NCI-H2171 (cell line): ENCODE measurements around the gene FGA.

Source experiments
- DNase-seq: peaks from one replicate; lab custom pipeline; 2025; lab: John Stamatoyannopoulos, UW

The FGA gene

GRCh38 chr4:154590329-154591006 is at the start of gene FGA:
Gene FGA, minus strand, starts transcription at chr4:154590742. Its CDS starts 55 bp downstream, at chr4:154590687.
- DNase-seq: no peak

- no peak for DNase-seq
Measured at GRCh38 chr4:154634058-154634457, 43.5 kb upstream of the FGA start.

DNA sequence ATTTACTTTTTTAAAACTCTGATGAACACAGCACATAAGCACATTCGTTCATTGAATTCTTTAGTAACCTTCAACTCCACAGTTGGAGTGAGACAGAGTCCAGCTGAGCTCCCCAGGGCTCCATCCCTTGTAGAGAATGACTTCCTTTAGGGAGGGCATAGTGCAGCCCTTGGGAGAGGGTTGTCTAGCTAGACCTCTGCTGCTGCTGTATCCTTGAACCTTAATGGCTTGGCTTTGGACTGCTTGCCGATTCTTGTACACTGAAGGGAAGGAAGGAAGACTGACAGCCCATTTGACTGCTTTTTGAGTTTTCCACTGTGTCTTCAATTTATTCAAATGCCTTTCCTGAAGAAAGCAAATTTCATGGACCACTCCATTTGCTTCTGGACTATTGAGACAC is 41.3 kb upstream of the FGA start:
- no peak for DNase-seq

- no peak for DNase-seq
Measured at GRCh38 chr4:154630324-154630723, 39.8 kb upstream of the FGA start.

- DNase-seq: no peak
Measured at GRCh38 chr4:154626793-154627484, 36.4 kb upstream of the FGA start.

DNA sequence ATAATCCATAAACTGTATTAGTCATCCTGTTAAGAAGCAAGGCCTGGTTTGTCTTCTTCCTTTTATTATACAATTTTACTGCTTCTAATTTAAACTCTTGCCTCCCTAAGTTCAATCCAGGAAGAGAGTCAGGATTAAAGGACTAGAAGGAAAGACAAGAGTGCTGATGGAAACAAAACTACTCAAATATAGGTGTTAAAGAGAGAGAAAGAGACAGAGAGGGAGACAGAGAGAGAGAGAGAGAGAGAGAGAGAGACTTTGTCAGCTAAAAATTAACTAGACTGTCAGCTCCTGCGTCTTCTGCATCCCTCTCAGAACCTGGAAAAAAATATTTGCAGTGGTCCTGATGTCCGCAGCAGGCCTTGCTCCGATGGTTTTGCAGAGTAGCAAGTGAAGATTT is 35.4 kb upstream of the FGA start:
- no peak for DNase-seq

GRCh38 chr4:154623995-154624394 is 33.5 kb upstream of the FGA start:
- no peak for DNase-seq

DNA sequence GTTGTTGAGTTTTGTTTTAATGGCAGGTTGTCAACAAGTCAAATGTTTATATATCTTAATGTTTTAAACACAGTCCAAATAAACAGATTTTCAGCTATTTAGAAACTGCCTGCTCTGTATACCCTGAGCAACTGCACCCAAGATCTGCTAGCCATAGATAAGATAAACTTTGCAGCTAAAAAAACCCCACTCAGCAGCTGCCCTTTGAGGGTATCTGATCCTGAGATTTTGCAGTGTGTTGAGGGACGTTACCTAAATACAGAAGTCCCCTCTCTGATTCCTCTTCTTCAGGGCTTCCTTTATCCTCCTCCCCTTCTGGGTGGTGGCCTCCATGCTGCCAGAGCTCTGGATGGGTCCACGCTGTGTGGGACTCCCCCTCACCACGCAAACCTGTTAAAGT is 32.9 kb upstream of the FGA start:
- no peak for DNase-seq

GRCh38 chr4:154622598-154622997 is 32.1 kb upstream of the FGA start:
- DNase-seq: no peak

- DNase-seq: no peak
Measured at GRCh38 chr4:154620111-154620510, 29.6 kb upstream of the FGA start.

GRCh38 chr4:154618708-154619315 is 28.3 kb upstream of the FGA start:
- no peak for DNase-seq

DNA sequence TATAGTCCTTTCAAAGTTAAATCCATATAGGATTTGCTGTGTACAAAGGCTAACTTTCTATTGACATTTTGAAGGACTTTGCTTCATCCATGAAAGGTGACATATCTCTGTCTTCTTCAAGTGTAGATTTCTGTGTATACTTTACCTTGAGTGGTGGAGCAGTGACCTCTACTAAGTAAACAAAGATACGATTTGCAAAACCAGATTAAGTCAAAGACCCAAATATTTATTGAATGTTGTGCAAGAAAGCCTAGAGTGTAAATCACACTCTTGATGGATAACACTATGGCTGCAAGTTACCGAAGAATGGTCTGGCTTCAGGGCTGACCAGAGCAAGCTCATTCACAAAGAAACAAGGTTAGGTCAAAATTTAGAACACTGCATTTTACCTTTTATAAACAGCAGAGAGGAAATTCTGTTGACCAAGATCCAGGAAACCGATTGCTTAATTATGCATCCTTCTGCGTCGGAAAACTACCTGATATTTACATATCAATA is 27.3 kb upstream of the FGA start:
- no peak for DNase-seq

GRCh38 chr4:154616731-154617130 is 26.2 kb upstream of the FGA start:
- no peak for DNase-seq

GRCh38 chr4:154616287-154616686 is 25.7 kb upstream of the FGA start:
- no peak for DNase-seq

GRCh38 chr4:154615211-154615610 is 24.7 kb upstream of the FGA start:
- DNase-seq: no peak

DNA sequence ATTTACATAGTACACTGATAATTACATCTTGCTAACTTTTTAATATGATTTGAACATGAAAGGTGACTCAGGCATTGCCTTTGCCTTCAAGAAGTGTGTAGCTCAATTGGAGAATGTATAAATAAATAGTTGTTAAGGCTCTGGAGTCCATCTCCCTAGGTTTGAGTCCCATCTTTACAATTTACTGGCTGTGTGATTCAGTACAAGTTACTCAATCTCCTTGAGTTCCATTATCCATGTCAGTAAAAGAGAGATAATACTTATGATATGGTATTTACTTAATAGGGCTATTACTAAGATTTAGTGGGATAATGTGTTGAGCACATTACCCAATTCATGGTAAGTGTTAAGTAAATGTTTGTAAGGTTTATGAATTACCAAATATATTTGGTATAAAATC is 23.8 kb upstream of the FGA start:
- DNase-seq: no peak

DNA sequence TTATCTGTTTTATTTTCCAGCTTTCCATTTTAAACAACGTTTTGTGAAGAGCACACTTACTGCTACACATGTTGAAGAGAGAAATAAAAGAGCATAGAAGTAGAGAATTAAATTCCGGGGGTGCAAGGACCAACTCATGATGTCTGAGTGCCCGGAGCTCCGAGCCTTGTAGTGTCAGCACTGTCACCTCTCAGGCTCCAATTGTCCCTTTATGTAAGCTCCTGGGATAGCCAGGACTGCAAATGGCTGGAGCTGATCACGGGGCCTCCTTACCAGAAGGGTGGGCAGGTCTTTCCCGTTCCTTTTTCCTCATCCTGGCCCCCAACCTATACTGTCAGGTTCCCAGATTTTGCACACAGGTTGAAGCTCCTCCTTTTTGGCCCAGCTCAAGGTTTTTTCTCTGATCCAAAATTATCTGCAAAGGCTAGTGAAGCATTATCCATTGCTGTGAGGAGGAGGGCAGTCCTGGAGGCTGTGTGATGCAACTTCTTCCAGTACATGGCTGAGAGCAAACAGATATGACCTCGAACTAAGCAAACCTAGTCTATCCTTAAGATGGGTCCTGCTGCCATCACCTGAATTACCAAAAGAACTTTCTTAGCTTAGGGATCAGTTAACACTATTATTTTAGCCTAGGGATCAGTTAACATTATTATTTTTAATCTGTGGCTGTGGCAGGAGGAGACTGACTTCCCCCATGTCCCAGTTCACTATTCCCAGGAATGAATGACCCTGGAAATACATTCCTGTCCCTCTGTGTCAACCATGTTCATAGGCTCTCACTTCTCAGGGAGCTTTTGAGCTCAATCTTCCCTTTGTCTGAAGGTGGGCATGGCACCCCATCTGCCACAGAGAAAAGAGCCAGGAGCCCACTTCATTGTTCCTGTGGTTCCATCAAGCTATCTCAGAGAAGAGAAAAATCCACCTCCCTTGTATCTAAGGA is 22.2 kb upstream of the FGA start, which contains the start of gene FGG:
TSS of gene FGG (minus strand) at position 185 of the 943 bp plus-strand sequence. CDS start at position 138, 47 bp downstream.
- no peak for DNase-seq

- no peak for DNase-seq
Measured at GRCh38 chr4:154611833-154612232, 21.3 kb upstream of the FGA start.

- DNase-seq: no peak
Measured at GRCh38 chr4:154610582-154610981, 20.0 kb upstream of the FGA start.

- DNase-seq: no peak
Measured at GRCh38 chr4:154609532-154609931, 19.0 kb upstream of the FGA start.

GRCh38 chr4:154608361-154609252 is 18.1 kb upstream of the FGA start:
- no peak for DNase-seq
